Suprapubic skin (tissue), 4 donors: Measurements from ENCODE around the gene RETN. TPM values are rescaled to one million over a fixed set of nuclear protein-coding genes. Genes with fewer than 3 reads are reported as not detected.

Source experiments
- DNase-seq, 2 donors: peaks; one replicate each; pipeline ENCODE4 v3.0.0-alpha.2; 2019; ENCODE audit warnings: low spot score in 2 of 2
- H3K27ac ChIP-seq: fragments of 200-600 bp; sonication (generic); one replicate; pipeline ENCODE4 v1.5.1; 2019
- H3K27me3 ChIP-seq: fragments of 200-600 bp; sonication (generic); one replicate; pipeline ENCODE4 v1.5.1; 2019
- H3K36me3 ChIP-seq: fragments of 200-600 bp; sonication (generic); one replicate; pipeline ENCODE4 v1.5.1; 2019
- H3K4me1 ChIP-seq: fragments of 200-600 bp; sonication (generic); one replicate; pipeline ENCODE4 v1.5.1; 2019
- H3K4me3 ChIP-seq: fragments of 200-600 bp; sonication (generic); one replicate; pipeline ENCODE4 v1.5.1; 2019; ENCODE audit warnings: mild to moderate bottlenecking
- H3K9me3 ChIP-seq: fragments of 200-600 bp; sonication (generic); one replicate; pipeline ENCODE4 v1.5.1; 2019
- EP300 ChIP-seq: sonication (generic); formaldehyde crosslinking; IDR thresholded peaks from one replicate; pipeline ENCODE4 v1.6.1; 2017; ENCODE audit warnings: antibody characterized with exemption
- POLR2A ChIP-seq, 2 donors: fragments of 450-650 bp; IDR thresholded peaks; one replicate each; pipeline ENCODE4 v1.6.1; 2017; ENCODE audit warnings: antibody characterized with exemption in 2 of 2, mild to moderate bottlenecking in 2 of 2, moderate library complexity in 2 of 2
- POLR2AphosphoS5 ChIP-seq, 3 donors: sonication (generic); formaldehyde crosslinking; IDR thresholded peaks; one replicate each; pipeline ENCODE4 v1.6.1; 2017; ENCODE audit warnings: antibody characterized with exemption in 3 of 3
- WGBS: methylation state at CpG from one replicate; pipeline ENCODE4 v1.1.5; 2018; 5-methylcytosine and 5-hydroxymethylcytosine counted together
- total RNA-seq, 4 donors: library from RNA; depleted of rRNA; stranded (reverse); fragments of >200 nt; gene quantifications; one replicate each; pipeline ENCODE4 v1.1.0, GENCODE V29; 2016
- TF ChIP-seq, protein P1 (sequence below), 2 donors: fragments of 200-600 bp in 1 of 2; fragments of 450-650 bp in 1 of 2; sonication (generic) in 1 of 2; IDR thresholded peaks; one replicate each; pipeline ENCODE4 v1.5.1; 2016 to 2019; ENCODE audit warnings: antibody characterized with exemption in 2 of 2, mild to moderate bottlenecking in 1 of 2, moderate library complexity in 1 of 2

The RETN gene
- total RNA-seq, 4 donors from 2014 or later, result not detected

DNA sequence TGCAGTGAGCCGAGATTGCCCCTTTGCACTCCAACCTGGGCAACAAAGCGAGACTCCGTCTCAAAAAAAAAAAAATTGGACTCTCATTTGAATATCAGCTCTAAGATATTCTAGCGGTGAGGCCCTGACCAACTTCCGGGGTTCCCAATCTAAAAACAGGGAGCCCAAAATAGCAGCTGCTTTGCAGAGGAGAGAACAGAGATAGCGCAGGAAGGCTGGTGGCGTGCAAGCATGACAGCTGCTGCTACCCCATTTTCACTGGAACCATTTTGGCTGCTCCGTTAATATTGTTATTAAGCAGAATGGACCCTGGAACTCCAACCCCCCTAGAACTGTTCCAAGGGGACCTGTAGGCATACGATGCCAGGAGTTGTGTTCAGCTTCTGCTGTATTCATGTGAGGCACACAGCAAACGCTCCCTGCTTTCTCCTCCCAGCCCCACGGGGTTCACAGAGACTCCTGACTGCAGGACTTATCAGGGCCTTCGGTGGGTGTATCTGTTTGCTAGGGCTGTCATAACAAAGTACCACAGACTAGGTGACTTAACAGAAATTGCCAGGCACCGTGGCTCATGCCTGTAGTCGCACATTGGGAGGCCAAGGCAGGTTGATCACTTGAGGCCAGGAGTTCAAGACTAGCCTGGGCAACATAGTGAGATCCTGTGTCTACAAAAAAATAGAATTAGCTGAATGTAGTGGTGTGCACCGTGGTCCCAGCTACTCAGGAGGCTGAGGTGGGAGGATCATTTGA is 20.4 kb upstream of the RETN start:
- Histone ChIP-seq H3K27me3 (peaks cover 10% of the 10 kb centered on the region), H3K27ac (no peak overlapping the region), H3K9me3 (no peaks in the 10 kb centered on the region), H3K4me1 (peaks cover 12% of the 10 kb centered on the region), H3K36me3 (peaks cover 17% of the 10 kb centered on the region), H3K4me3 (no peak overlapping the region)
- no peak for DNase-seq
- TF ChIP-seq POLR2AphosphoS5 (IDR thresholded peaks at IDR 0.05) (no peak), EP300 (no peak), POLR2A (IDR thresholded peaks at IDR 0.05) (no peak)
- TF ChIP-seq, protein P1, sequence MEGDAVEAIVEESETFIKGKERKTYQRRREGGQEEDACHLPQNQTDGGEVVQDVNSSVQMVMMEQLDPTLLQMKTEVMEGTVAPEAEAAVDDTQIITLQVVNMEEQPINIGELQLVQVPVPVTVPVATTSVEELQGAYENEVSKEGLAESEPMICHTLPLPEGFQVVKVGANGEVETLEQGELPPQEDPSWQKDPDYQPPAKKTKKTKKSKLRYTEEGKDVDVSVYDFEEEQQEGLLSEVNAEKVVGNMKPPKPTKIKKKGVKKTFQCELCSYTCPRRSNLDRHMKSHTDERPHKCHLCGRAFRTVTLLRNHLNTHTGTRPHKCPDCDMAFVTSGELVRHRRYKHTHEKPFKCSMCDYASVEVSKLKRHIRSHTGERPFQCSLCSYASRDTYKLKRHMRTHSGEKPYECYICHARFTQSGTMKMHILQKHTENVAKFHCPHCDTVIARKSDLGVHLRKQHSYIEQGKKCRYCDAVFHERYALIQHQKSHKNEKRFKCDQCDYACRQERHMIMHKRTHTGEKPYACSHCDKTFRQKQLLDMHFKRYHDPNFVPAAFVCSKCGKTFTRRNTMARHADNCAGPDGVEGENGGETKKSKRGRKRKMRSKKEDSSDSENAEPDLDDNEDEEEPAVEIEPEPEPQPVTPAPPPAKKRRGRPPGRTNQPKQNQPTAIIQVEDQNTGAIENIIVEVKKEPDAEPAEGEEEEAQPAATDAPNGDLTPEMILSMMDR (IDR thresholded peaks at IDR 0.05), result no peak
- 83% methylated on average over 15 of the region's 15 CpGs for WGBS

DNA sequence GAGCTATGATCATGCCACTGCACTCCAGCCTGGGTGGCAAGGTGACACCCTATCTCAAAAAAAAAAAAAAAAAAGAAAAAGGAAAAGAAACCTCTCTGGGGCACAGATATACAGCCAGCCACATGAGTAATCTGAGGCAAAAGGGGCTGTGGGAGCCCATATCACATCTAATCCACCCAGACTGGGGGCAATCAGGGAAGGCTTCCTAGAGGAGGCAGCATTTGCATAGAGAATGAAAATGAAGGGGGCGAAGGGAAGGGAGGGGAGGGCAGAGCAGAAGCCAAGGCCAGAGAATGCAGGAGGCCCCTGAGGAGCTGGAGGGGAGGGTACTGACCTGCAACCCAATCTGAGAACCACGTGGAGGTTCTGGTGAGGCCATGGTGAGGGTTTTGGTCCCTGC is 18.7 kb upstream of the RETN start:
- TF ChIP-seq POLR2AphosphoS5 (IDR thresholded peaks at IDR 0.05), result no peak
- no peak for TF ChIP-seq POLR2A (IDR thresholded peaks at IDR 0.05)
- TF ChIP-seq, protein P1 (IDR thresholded peaks at IDR 0.05), result no peak
- TF ChIP-seq EP300, result no peak
- H3K27ac ChIP-seq, result no peak overlapping the region
- H3K36me3 ChIP-seq, result peaks cover 14% of the 10 kb centered on the region
- WGBS, result 54% methylated on average over 2 of the region's 2 CpGs
- H3K9me3 ChIP-seq, result no peaks in the 10 kb centered on the region
- H3K4me3 ChIP-seq, result no peak overlapping the region
- no peak for DNase-seq
- H3K4me1 ChIP-seq, result peaks cover 12% of the 10 kb centered on the region
- H3K27me3 ChIP-seq, result peaks cover 10% of the 10 kb centered on the region

DNA sequence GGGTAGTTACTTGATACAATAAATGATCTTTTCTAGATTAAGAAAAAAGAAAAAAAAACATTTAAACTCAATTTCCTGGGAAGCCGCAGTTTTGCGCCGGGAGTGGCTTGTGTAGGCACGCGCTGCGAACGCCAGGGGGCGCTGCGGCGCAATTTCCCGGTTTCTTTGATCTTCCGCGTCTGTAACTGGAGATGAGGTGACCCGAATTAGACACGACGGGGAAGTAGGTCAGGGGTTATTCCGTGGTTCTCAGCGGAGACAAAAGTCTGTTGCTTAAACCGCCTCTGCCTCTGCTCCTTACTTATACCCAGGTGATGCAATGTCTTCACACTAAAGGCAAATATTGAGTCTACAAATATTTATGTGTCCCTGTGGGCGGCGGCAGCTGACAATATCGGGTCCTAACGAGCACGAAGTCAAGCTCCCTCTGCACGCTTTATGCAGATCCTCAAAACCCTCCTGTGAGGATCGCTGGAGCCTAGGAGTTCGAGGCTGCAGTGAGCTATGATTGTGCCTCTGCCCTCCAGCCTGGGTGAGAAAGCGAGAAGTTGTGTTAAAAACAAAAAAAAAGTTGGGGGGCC is 16.7 kb upstream of the RETN start:
- H3K9me3 ChIP-seq, result no peaks in the 10 kb centered on the region
- H3K4me1 ChIP-seq, result peaks cover 12% of the 10 kb centered on the region
- peak; percentile 89 to 90 for DNase-seq
- H3K36me3 ChIP-seq, result peaks cover 6% of the 10 kb centered on the region
- WGBS, result 5% methylated on average over 28 of the region's 28 CpGs
- H3K27ac ChIP-seq, result no peak overlapping the region
- peak overlapping the region; percentile 1 for H3K4me3 ChIP-seq
- TF ChIP-seq POLR2AphosphoS5 (IDR thresholded peaks at IDR 0.05), result peak in 1 of 3 donors; percentile 42
- no peak for TF ChIP-seq POLR2A (IDR thresholded peaks at IDR 0.05)
- TF ChIP-seq, protein P1 (IDR thresholded peaks at IDR 0.05), result peak; percentile 96 to 97
- no peak for TF ChIP-seq EP300
- H3K27me3 ChIP-seq, result peaks cover 7% of the 10 kb centered on the region

DNA sequence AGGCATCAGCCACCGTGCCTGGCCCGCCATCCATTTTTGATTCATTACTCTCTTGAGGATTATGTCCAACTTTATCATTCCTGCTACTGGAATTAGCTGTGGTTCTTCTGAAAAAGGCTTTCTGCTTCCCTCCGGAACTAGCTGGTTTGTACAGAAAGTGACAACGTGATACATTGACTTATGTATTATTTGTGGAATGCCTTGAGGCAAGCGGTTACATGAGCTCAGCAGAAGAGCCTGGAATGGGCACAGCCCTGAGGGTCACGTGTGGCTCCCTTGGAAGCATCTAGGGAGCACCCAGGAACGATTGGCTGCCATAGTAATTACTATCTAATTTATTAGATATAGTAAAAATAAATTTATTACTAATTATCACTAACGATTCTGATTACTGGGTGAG is 14.4 kb upstream of the RETN start:
- H3K4me3 ChIP-seq, result no peak overlapping the region
- no peak overlapping the region for H3K27ac ChIP-seq
- no peak for TF ChIP-seq POLR2A (IDR thresholded peaks at IDR 0.05)
- no peak for TF ChIP-seq POLR2AphosphoS5 (IDR thresholded peaks at IDR 0.05)
- no peak for TF ChIP-seq EP300
- TF ChIP-seq, protein P1 (IDR thresholded peaks at IDR 0.05), result no peak
- no peak for DNase-seq
- no peaks in the 10 kb centered on the region for H3K9me3 ChIP-seq
- H3K27me3 ChIP-seq, result peaks cover 7% of the 10 kb centered on the region
- 31% methylated on average over 8 of the region's 8 CpGs for WGBS
- H3K4me1 ChIP-seq, result peaks cover 12% of the 10 kb centered on the region
- no peaks in the 10 kb centered on the region for H3K36me3 ChIP-seq

DNA sequence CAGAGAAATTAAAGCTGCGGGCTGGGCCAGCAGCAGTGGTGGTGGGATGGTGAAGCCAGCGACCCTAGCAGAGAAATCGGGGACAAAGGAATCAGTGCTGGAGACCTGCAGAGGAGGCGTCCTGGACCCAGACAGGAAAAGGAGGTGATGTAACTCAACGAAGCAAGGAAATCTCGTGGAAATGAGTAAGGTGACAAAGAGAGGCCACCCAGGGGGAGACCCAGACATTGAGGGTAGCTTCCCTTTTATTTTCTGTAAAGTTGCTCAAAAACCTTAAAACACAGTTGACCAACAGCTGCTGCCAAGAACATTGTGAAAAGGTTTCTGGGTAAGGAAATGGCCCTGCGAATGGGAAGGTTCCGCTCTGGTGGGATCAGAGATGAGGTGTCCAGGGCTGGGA is 13.3 kb upstream of the RETN start:
- TF ChIP-seq, protein P1 (IDR thresholded peaks at IDR 0.05), result no peak
- TF ChIP-seq POLR2AphosphoS5 (IDR thresholded peaks at IDR 0.05), result no peak
- TF ChIP-seq POLR2A (IDR thresholded peaks at IDR 0.05), result no peak
- TF ChIP-seq EP300, result no peak
- Histone ChIP-seq H3K4me3 (no peak overlapping the region), H3K27ac (no peak overlapping the region), H3K4me1 (peaks cover 12% of the 10 kb centered on the region), H3K27me3 (peaks cover 3% of the 10 kb centered on the region), H3K36me3 (no peaks in the 10 kb centered on the region), H3K9me3 (no peaks in the 10 kb centered on the region)
- WGBS, result 76% methylated on average over 8 of the region's 8 CpGs
- DNase-seq, result no peak
